NT2/D1 (cell line): ENCODE measurements around the gene TACR1.

Source experiments
- SUZ12 ChIP-seq: IDR thresholded peaks from 2 replicates; pipeline ENCODE4 v1.6.1; 2011; ENCODE audit not compliant: insufficient read length, insufficient read depth; ENCODE audit errors: extremely low read depth
- YY1 ChIP-seq: IDR thresholded peaks from 2 replicates; pipeline ENCODE4 v1.6.1; 2011; ENCODE audit not compliant: insufficient read length, insufficient read depth
- ZNF274 ChIP-seq: IDR thresholded peaks from 2 replicates; pipeline ENCODE4 v1.6.1; 2011; ENCODE audit warnings: mild to moderate bottlenecking, low read depth, low read length

GRCh38 chr2:75003773-75004172 lies 195.5 kb downstream of the TACR1 start:
- no peak for TF ChIP-seq ZNF274
- no peak for TF ChIP-seq SUZ12
- no peak for TF ChIP-seq YY1
